HL-60 (cell line): ENCODE measurements around the gene SH3GL1.

ENCODE experiments used
- POLR2AphosphoS5 ChIP-seq: IDR thresholded peaks from 2 replicates; pipeline ENCODE4 v1.6.1; 2012; ENCODE audit warnings: low read depth
- TF ChIP-seq, protein P1 (sequence below): IDR thresholded peaks from one replicate; pipeline ENCODE4 v1.5.1; 2011; ENCODE audit warnings: low read length, control low read depth, inconsistent platforms; ENCODE audit not compliant: insufficient read depth

DNA sequence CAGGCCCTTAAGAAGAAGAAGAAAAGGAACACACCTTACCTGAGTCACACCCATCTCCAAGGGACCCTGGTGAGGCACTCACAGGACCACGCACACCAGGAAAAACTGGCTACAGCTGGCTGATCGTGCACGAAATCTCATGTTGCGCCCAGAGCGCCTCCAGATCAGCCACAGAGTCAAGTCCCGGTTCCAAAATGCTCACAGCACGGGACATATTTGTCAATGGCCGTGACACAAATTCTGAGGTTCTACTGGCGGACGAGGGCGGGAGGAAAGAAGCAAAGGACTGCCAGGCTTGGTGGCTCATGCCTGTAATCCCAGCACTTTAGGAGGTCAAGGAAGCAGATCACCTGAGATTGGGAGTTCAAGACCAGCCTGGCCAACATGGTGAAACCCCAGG, 21.5 kb downstream of the SH3GL1 start:
- TF ChIP-seq POLR2AphosphoS5, result no peak
- TF ChIP-seq, protein P1, sequence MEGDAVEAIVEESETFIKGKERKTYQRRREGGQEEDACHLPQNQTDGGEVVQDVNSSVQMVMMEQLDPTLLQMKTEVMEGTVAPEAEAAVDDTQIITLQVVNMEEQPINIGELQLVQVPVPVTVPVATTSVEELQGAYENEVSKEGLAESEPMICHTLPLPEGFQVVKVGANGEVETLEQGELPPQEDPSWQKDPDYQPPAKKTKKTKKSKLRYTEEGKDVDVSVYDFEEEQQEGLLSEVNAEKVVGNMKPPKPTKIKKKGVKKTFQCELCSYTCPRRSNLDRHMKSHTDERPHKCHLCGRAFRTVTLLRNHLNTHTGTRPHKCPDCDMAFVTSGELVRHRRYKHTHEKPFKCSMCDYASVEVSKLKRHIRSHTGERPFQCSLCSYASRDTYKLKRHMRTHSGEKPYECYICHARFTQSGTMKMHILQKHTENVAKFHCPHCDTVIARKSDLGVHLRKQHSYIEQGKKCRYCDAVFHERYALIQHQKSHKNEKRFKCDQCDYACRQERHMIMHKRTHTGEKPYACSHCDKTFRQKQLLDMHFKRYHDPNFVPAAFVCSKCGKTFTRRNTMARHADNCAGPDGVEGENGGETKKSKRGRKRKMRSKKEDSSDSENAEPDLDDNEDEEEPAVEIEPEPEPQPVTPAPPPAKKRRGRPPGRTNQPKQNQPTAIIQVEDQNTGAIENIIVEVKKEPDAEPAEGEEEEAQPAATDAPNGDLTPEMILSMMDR, result no peak
